IPS-18a (cell line): ENCODE data around the gene PLXNB2.

Experiments used
- H3K27ac ChIP-seq: one replicate; pipeline ENCODE4 v1.5.1; 2013; ENCODE audit warnings: low read length
- H3K27me3 ChIP-seq: one replicate; pipeline ENCODE4 v1.6.1; 2013; ENCODE audit warnings: mild to moderate bottlenecking, low read length; ENCODE audit not compliant: control insufficient read depth, insufficient read depth
- H3K36me3 ChIP-seq: one replicate; pipeline ENCODE4 v1.6.1; 2013; ENCODE audit warnings: low read depth, low read length; ENCODE audit not compliant: control insufficient read depth
- H3K4me1 ChIP-seq: one replicate; pipeline ENCODE4 v1.6.1; 2013; ENCODE audit warnings: low read depth, low read length; ENCODE audit not compliant: control insufficient read depth
- H3K4me3 ChIP-seq: one replicate; pipeline ENCODE4 v1.5.1; 2013; ENCODE audit warnings: low read length
- H3K9ac ChIP-seq: one replicate; pipeline ENCODE4 v1.6.1; 2013; ENCODE audit warnings: mild to moderate bottlenecking, low read length, moderate library complexity
- H3K9me3 ChIP-seq: one replicate; pipeline ENCODE4 v1.6.1; 2013; ENCODE audit warnings: low read depth, low read length; ENCODE audit not compliant: control insufficient read depth

Gene PLXNB2

GRCh38 chr22:50271519-50271970 lies 35.9 kb downstream of the PLXNB2 start:
- no peak overlapping the region for H3K27ac ChIP-seq
- H3K9ac ChIP-seq = no peak overlapping the region
- no peaks in the 10 kb centered on the region for H3K9me3 ChIP-seq
- H3K36me3 ChIP-seq = peaks cover 7% of the 10 kb centered on the region
- H3K27me3 ChIP-seq = peaks cover 43% of the 10 kb centered on the region
- H3K4me3 ChIP-seq = peak overlapping the region; percentile 44
- H3K4me1 ChIP-seq = peaks cover 8% of the 10 kb centered on the region

- no peak overlapping the region for H3K27ac ChIP-seq
- peak overlapping the region; percentile 54 for H3K4me3 ChIP-seq
- H3K9me3 ChIP-seq = no peaks in the 10 kb centered on the region
- peaks cover 43% of the 10 kb centered on the region for H3K27me3 ChIP-seq
- peaks cover 8% of the 10 kb centered on the region for H3K4me1 ChIP-seq
- no peak overlapping the region for H3K9ac ChIP-seq
- peaks cover 4% of the 10 kb centered on the region for H3K36me3 ChIP-seq
Observed at GRCh38 chr22:50270666-50271394, 36.6 kb downstream of the PLXNB2 start.

- Histone ChIP-seq H3K9ac (no peak within 1 kb of the TSS), H3K9me3 (no peaks in the 10 kb centered on the region), H3K27ac (no peak within 1 kb of the TSS), H3K4me1 (peaks cover 8% of the 10 kb centered on the region), H3K27me3 (peaks cover 43% of the 10 kb centered on the region), H3K4me3 (peak within 1 kb of the TSS; percentile 54), H3K36me3 (peaks cover 2% of the 10 kb centered on the region)
Observed at GRCh38 chr22:50269970-50270665, 37.3 kb downstream of the PLXNB2 start, which contains the start of gene MAPK11. Gene MAPK11, minus strand, starts transcription at chr22:50270380. Its CDS starts 88 bp downstream, at chr22:50270292.

- Histone ChIP-seq H3K9me3 (no peaks in the 10 kb centered on the region), H3K27ac (no peak overlapping the region), H3K36me3 (no peaks in the 10 kb centered on the region), H3K9ac (no peak overlapping the region), H3K27me3 (peaks cover 43% of the 10 kb centered on the region), H3K4me3 (peak overlapping the region; percentile 17), H3K4me1 (peaks cover 8% of the 10 kb centered on the region)
Observed at GRCh38 chr22:50269573-50269969, 37.9 kb downstream of the PLXNB2 start.

GRCh38 chr22:50268655-50269113 lies 38.8 kb downstream of the PLXNB2 start:
- Histone ChIP-seq H3K36me3 (no peaks in the 10 kb centered on the region), H3K9me3 (no peaks in the 10 kb centered on the region), H3K9ac (no peak overlapping the region), H3K27me3 (peaks cover 43% of the 10 kb centered on the region), H3K4me3 (no peak overlapping the region), H3K27ac (no peak overlapping the region), H3K4me1 (peaks cover 8% of the 10 kb centered on the region)

- H3K27me3 ChIP-seq = peaks cover 47% of the 10 kb centered on the region
- peaks cover 8% of the 10 kb centered on the region for H3K4me1 ChIP-seq
Observed at GRCh38 chr22:50267591-50268390, 39.7 kb downstream of the PLXNB2 start.

GRCh38 chr22:50266994-50267393 lies 40.5 kb downstream of the PLXNB2 start:
- Histone ChIP-seq H3K4me1 (peaks cover under 1% of the 10 kb centered on the region), H3K27me3 (peaks cover 47% of the 10 kb centered on the region), H3K9me3 (no peaks in the 10 kb centered on the region), H3K4me3 (no peak overlapping the region), H3K27ac (no peak overlapping the region), H3K9ac (no peak overlapping the region), H3K36me3 (no peaks in the 10 kb centered on the region)

More at GRCh38 chr22:50267591-50268390, 39.7 kb downstream of the PLXNB2 start:
- Histone ChIP-seq H3K9me3 (no peaks in the 10 kb centered on the region), H3K36me3 (no peaks in the 10 kb centered on the region), H3K27ac (no peak overlapping the region), H3K4me3 (no peak overlapping the region), H3K9ac (no peak overlapping the region)

GRCh38 chr22:50264946-50265669 lies 42.3 kb downstream of the PLXNB2 start:
- Histone ChIP-seq H3K9me3 (no peaks in the 10 kb centered on the region), H3K27me3 (peaks cover 45% of the 10 kb centered on the region), H3K4me1 (no peaks in the 10 kb centered on the region), H3K4me3 (no peak overlapping the region), H3K36me3 (no peaks in the 10 kb centered on the region), H3K9ac (no peak overlapping the region), H3K27ac (no peak overlapping the region)

- Histone ChIP-seq H3K36me3 (no peaks in the 10 kb centered on the region), H3K4me1 (no peaks in the 10 kb centered on the region), H3K9ac (no peak overlapping the region), H3K27me3 (peaks cover 39% of the 10 kb centered on the region), H3K27ac (no peak overlapping the region), H3K4me3 (no peak overlapping the region), H3K9me3 (no peaks in the 10 kb centered on the region)
Observed at GRCh38 chr22:50264104-50264745, 43.2 kb downstream of the PLXNB2 start.

- no peak overlapping the region for H3K4me3 ChIP-seq
- H3K27me3 ChIP-seq = peaks cover 27% of the 10 kb centered on the region
Observed at GRCh38 chr22:50262973-50263617, 44.4 kb downstream of the PLXNB2 start.

More at GRCh38 chr22:50262973-50263617, 44.4 kb downstream of the PLXNB2 start:
- Histone ChIP-seq H3K9me3 (no peaks in the 10 kb centered on the region), H3K4me1 (no peaks in the 10 kb centered on the region), H3K36me3 (no peaks in the 10 kb centered on the region), H3K27ac (no peak overlapping the region), H3K9ac (no peak overlapping the region)
